Stimulated activated CD4-positive, alpha-beta T cell treated with anti-CD3 and anti-CD28 coated beads, TNF-alpha, amount 100 ng/mL, for 24 hours (primary cell): ENCODE data around the gene SBF1.
"Not testable (repeated sequence)": the region's sequence is repeated elsewhere in the genome, so short reads cannot be mapped to it uniquely, and the experiment has no call there.

Experiments
- DNase-seq, 3 experiments: peaks; one replicate each; pipeline ENCODE4 v3.0.0-alpha.2; 2020; ENCODE audit warnings: low read depth in 3 of 3

SBF1 gene

DNA sequence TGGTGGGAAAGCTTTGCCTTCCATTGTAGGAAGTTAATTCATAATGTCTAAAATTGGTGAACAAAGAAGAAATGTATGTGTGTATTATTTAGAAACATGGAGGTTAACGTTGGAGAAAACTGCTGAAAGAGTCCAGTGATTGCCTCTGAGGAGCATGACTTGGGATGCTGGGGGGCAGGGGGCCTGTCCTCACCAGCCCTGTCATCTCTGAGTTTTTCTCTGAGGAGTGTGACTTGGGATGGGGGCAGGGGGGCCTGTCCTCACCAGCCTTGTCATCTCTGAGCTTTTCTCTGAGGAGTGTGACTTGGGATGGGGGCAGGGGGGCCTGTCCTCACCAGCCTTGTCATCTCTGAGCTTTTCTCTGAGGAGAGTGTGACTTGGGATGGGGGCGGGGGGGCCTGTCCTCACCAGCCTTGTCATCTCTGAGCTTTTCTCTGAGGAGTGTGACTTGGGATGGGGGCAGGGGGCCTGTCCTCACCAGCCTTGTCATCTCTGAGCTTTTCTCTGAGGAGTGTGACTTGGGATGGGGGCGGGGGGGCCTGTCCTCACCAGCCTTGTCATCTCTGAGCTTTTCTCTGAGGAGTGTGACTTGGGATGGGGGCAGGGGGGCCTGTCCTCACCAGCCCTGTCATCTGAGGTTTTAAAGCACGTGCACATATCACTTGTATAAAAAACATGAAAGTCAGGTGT, 77.3 kb downstream of the SBF1 start:
- DNase-seq = not testable (repeated sequence)

GRCh38 chr22:50396751-50397370, 78.0 kb downstream of the SBF1 start:
- no peak for DNase-seq
